SH-SY5Y (cell line): ENCODE results near the gene WDR47.

Experiments
- GATA2 ChIP-seq: IDR thresholded peaks from 2 replicates; pipeline ENCODE4 v1.6.1; 2011; ENCODE audit warnings: mild to moderate bottlenecking, low read depth, low read length
- GATA3 ChIP-seq: IDR thresholded peaks from 2 replicates; pipeline ENCODE4 v1.6.1; 2011; ENCODE audit warnings: low read depth, mild to moderate bottlenecking, low read length, moderate library complexity

GRCh38 chr1:108949044-108949443 is 92.9 kb downstream of the WDR47 start:
- TF ChIP-seq GATA3 (no peak), GATA2 (no peak)
